GM19468 (cell line): ENCODE measurements around the gene ZNF488.

Source experiments
- ATAC-seq: cut with Tn5 transposase; IDR thresholded peaks from one replicate; pipeline ENCODE4 v1.9.1; 2021; ENCODE audit warnings: mild to moderate bottlenecking, moderate library complexity, moderate number of reproducible peaks; ENCODE audit not compliant: unreplicated experiment; ENCODE audit errors: extremely low read depth

Gene ZNF488

GRCh38 chr10:47334466-47335295 is 49.4 kb downstream of the ZNF488 start:
- no peak for ATAC-seq

GRCh38 chr10:47333532-47333931 is 50.6 kb downstream of the ZNF488 start:
- no peak for ATAC-seq

- no peak for ATAC-seq
Observed at GRCh38 chr10:47332946-47333345, 51.1 kb downstream of the ZNF488 start.

GRCh38 chr10:47332371-47332770 is 51.7 kb downstream of the ZNF488 start:
- ATAC-seq, result no peak

GRCh38 chr10:47331954-47332353 is 52.1 kb downstream of the ZNF488 start:
- ATAC-seq, result no peak

GRCh38 chr10:47331491-47331890 is 52.6 kb downstream of the ZNF488 start:
- no peak for ATAC-seq

- no peak for ATAC-seq
Observed at GRCh38 chr10:47330804-47331203, 53.3 kb downstream of the ZNF488 start.

- ATAC-seq, result no peak
Observed at GRCh38 chr10:47330366-47330765, 53.7 kb downstream of the ZNF488 start.

GRCh38 chr10:47329855-47330254 is 54.2 kb downstream of the ZNF488 start:
- ATAC-seq, result no peak

GRCh38 chr10:47326927-47327330 is 57.2 kb downstream of the ZNF488 start:
- ATAC-seq, result no peak

- no peak for ATAC-seq
Observed at GRCh38 chr10:47326306-47326926, 57.7 kb downstream of the ZNF488 start.

- no peak for ATAC-seq
Observed at GRCh38 chr10:47325303-47326291, 58.5 kb downstream of the ZNF488 start.

- ATAC-seq, result no peak
Observed at GRCh38 chr10:47323636-47324296, 60.3 kb downstream of the ZNF488 start.

GRCh38 chr10:47323087-47323486 is 61.0 kb downstream of the ZNF488 start:
- no peak for ATAC-seq

GRCh38 chr10:47322300-47323061 is 61.6 kb downstream of the ZNF488 start, which contains the start of gene GDF2:
TSS of gene GDF2 (plus strand) at chr10:47322454. CDS start at chr10:47322669, 215 bp downstream.
- no peak for ATAC-seq

- no peak for ATAC-seq
Observed at GRCh38 chr10:47321521-47322195, 62.4 kb downstream of the ZNF488 start.

- ATAC-seq, result no peak
Observed at GRCh38 chr10:47320812-47321211, 63.3 kb downstream of the ZNF488 start.

GRCh38 chr10:47319784-47320183 is 64.3 kb downstream of the ZNF488 start:
- no peak for ATAC-seq

- ATAC-seq, result no peak
Observed at GRCh38 chr10:47318706-47319105, 65.4 kb downstream of the ZNF488 start.
